ENCODE data around the gene LCN2.

DNA sequence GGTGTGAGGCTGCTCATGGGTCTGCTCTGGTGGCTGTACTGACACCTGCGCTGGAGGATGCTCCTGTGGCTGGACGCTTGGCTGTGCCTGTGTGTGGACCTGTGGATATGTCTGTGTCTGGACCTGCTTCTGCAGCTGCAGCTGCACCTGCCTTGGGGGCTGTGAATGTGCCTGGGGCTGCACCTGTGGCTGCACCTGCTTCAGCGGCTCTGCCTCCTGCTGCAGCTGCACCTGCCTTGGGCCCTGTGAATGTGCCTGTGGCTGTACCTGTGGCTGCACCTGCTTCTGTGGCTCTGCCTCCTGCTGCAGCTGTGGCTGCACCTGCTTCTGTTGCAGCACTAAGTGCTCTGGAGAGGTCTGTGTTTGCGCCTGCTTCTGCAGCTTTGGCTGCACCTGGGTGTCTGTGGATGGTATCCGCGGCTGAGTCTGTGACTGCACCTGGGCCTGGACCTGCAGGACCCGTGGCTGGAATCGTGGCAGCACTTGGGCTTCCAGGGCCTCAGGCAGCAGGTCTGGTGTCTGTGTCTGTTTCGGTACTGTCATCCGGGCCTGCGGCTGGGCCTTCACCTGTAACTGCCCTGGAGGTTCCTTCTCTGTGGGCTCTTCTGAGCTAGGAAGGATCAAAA, 29.7 kb downstream of the LCN2 start:
- TF ChIP-seq, protein P1, sequence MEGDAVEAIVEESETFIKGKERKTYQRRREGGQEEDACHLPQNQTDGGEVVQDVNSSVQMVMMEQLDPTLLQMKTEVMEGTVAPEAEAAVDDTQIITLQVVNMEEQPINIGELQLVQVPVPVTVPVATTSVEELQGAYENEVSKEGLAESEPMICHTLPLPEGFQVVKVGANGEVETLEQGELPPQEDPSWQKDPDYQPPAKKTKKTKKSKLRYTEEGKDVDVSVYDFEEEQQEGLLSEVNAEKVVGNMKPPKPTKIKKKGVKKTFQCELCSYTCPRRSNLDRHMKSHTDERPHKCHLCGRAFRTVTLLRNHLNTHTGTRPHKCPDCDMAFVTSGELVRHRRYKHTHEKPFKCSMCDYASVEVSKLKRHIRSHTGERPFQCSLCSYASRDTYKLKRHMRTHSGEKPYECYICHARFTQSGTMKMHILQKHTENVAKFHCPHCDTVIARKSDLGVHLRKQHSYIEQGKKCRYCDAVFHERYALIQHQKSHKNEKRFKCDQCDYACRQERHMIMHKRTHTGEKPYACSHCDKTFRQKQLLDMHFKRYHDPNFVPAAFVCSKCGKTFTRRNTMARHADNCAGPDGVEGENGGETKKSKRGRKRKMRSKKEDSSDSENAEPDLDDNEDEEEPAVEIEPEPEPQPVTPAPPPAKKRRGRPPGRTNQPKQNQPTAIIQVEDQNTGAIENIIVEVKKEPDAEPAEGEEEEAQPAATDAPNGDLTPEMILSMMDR (IDR thresholded peaks at IDR 0.05), result no peak
- TF ChIP-seq POLR2A (IDR thresholded peaks at IDR 0.05), result no peak
